ENCODE data around the gene KRTAP26-1. TPM values are rescaled to one million over a fixed set of nuclear protein-coding genes. Genes with fewer than 3 reads are reported as not detected.

The KRTAP26-1 gene
- total RNA-seq, 1 donor from 2014 or later = not detected

- intact Hi-C loops (cut with micrococcal nuclease) = no loop called here
These were observed 30.9 kb downstream of the KRTAP26-1 start, which contains the start of gene KRTAP25-1 for GRCh38 chr21:30289215-30289614. KRTAP25-1 (minus strand) TSS chr21:30289514; CDS start chr21:30289490, 24 bp downstream.

GRCh38 chr21:30282850-30283249 is 37.3 kb downstream of the KRTAP26-1 start, which contains the start of gene KRTAP24-1:
KRTAP24-1 (minus strand) TSS chr21:30282950; CDS start chr21:30282932, 18 bp downstream.
- DNase-seq (no peak), ATAC-seq (no peak)
- intact Hi-C loops (cut with micrococcal nuclease) = no loop called here

More at GRCh38 chr21:30289215-30289614, 30.9 kb downstream of the KRTAP26-1 start, which contains the start of gene KRTAP25-1:
- ATAC-seq (no peak), DNase-seq (no peak)

- ATAC-seq (no peak), DNase-seq (no peak)
- intact Hi-C loops (cut with micrococcal nuclease) = no loop called here
These were observed 48.5 kb downstream of the KRTAP26-1 start for GRCh38 chr21:30271611-30272010.

- ATAC-seq (no peak), DNase-seq (no peak)
- intact Hi-C loops (cut with micrococcal nuclease) = no loop called here
These were observed 49.0 kb downstream of the KRTAP26-1 start for GRCh38 chr21:30271156-30271555.

GRCh38 chr21:30269803-30270530 is 50.1 kb downstream of the KRTAP26-1 start:
- ATAC-seq (no peak), DNase-seq (no peak)
- intact Hi-C loops (cut with micrococcal nuclease) = no loop called here

Other genes with a start within 250 kb of the KRTAP26-1 start
- gene CLDN17, start 153.5 kb downstream of the KRTAP26-1 start, total RNA-seq = not detected
- not detected for gene CLDN8, start 104.2 kb downstream of the KRTAP26-1 start, total RNA-seq
- not detected for gene KRTAP24-1, start 37.4 kb downstream of the KRTAP26-1 start, total RNA-seq
- gene KRTAP25-1, start 30.8 kb downstream of the KRTAP26-1 start, total RNA-seq = not detected
- not detected for gene KRTAP27-1, start 17.4 kb upstream of the KRTAP26-1 start, total RNA-seq
- gene KRTAP23-1, start 28.3 kb upstream of the KRTAP26-1 start, total RNA-seq = not detected
- not detected for gene KRTAP13-2, start 52.0 kb upstream of the KRTAP26-1 start, total RNA-seq
- not detected for gene KRTAP13-1, start 75.7 kb upstream of the KRTAP26-1 start, total RNA-seq
- gene KRTAP13-3, start 105.6 kb upstream of the KRTAP26-1 start, total RNA-seq = not detected
- gene KRTAP13-4, start 109.9 kb upstream of the KRTAP26-1 start, total RNA-seq = not detected
- gene KRTAP15-1, start 120.0 kb upstream of the KRTAP26-1 start, total RNA-seq = not detected
- not detected for gene KRTAP19-1, start 160.1 kb upstream of the KRTAP26-1 start, total RNA-seq
- gene KRTAP19-2, start 167.1 kb upstream of the KRTAP26-1 start, total RNA-seq = not detected
- gene KRTAP19-3, start 171.7 kb upstream of the KRTAP26-1 start, total RNA-seq = not detected
- gene KRTAP19-4, start 176.8 kb upstream of the KRTAP26-1 start, total RNA-seq = not detected
- gene KRTAP19-5, start 181.8 kb upstream of the KRTAP26-1 start, total RNA-seq = not detected
- not detected for gene KRTAP19-6, start 221.5 kb upstream of the KRTAP26-1 start, total RNA-seq
- not detected for gene KRTAP19-7, start 241.0 kb upstream of the KRTAP26-1 start, total RNA-seq

Data from left ventricle myocardium superior (tissue), 1 donor.